ENCODE results near the gene GFM1. TPM values are rescaled to one million over a fixed set of nuclear protein-coding genes. Genes with fewer than 3 reads are reported as not detected.

The GFM1 gene
- total and polyA plus RNA-seq, 2 of the 13 experiments (the other 11 are each of a cell fraction or from before 2014, with no cell fraction given) = 10.5 to 59.0 TPM

GRCh38 chr3:158709666-158710083 is 65.3 kb downstream of the GFM1 start:
- no peak overlapping the region for H3K9ac ChIP-seq (ENCODE audit: insufficient read depth, low read depth, low read length)
- in situ Hi-C loops (cut with HindIII; ENCODE audit: extremely low pct_ligation_motif_present, low pct_unique_long_range_greater_than_20kb) = no loop called here
- H3K4me1 ChIP-seq (ENCODE audit: insufficient read depth, low read length) = no peaks in the 10 kb centered on the region
- no peaks in the 10 kb centered on the region for H3K79me2 ChIP-seq (ENCODE audit: insufficient read depth, low read length)
- H3K4me2 ChIP-seq (ENCODE audit: low read depth, low read length) = no peak overlapping the region
- no peaks in the 10 kb centered on the region for H3K27me3 ChIP-seq (ENCODE audit: control insufficient read depth in 1 of 2, insufficient read depth in 2 of 2, low read length in 2 of 2)
- DNase-seq (ENCODE audit: low spot score) = no peak
- intact Hi-C loops (cut with micrococcal nuclease; ENCODE audit: unreplicated experiment) = no loop called here
- no peak for TF ChIP-seq PRDM10 (CRISPR knock-in tag; IDR thresholded peaks at IDR 0.05; ENCODE audit: low read depth)
- no peak for TF ChIP-seq TFDP2 (CRISPR knock-in tag; IDR thresholded peaks at IDR 0.05)
- no peak for TF ChIP-seq ZNF605 (CRISPR knock-in tag; IDR thresholded peaks at IDR 0.05)
- TF ChIP-seq CSRNP1 (CRISPR knock-in tag; IDR thresholded peaks at IDR 0.05) = no peak
- no peak for TF ChIP-seq HMG20A (CRISPR knock-in tag; IDR thresholded peaks at IDR 0.05; ENCODE audit: borderline replicate concordance)
- TF ChIP-seq ZNF770 (CRISPR knock-in tag; IDR thresholded peaks at IDR 0.05) = no peak
- POLR2A ChIA-PET = no interaction called here
- peaks cover 1 to 3% of the 10 kb centered on the region in 2 experiments; a peak in 3 of 5 replicates for H3K36me3 ChIP-seq (replicated peaks in 1 of 2; ENCODE audit: control insufficient read depth in 1 of 2, insufficient read depth in 2 of 2, low read length in 2 of 2)
- no peak overlapping the region for H3K4me3 ChIP-seq (replicated peaks in 1 of 3; ENCODE audit: insufficient read depth in 1 of 3, low read depth in 2 of 3, low read length in 3 of 3)
- H2AFZ ChIP-seq (ENCODE audit: low read length) = no peak overlapping the region
- 80% methylated on average over 3 of the region's 4 CpGs for WGBS (ENCODE audit: low lambda C conversion rate)
- no peaks in the 10 kb centered on the region for H4K20me1 ChIP-seq (ENCODE audit: insufficient read depth, low read length)
- no TSS peak for BruUV-seq (replicated peaks)
- FAIRE-seq = no peak
- H3K9me3 ChIP-seq (ENCODE audit: low read length) = no peaks in the 10 kb centered on the region
- CTCF ChIA-PET (ENCODE audit: low intra/inter-chr PET ratio, low total read pairs) = no interaction called here
- no peak for ATAC-seq
- H3K27ac ChIP-seq (ENCODE audit: extremely low read length, insufficient read depth, low read length) = no peak overlapping the region
